CD14-positive monocyte (primary cell): Measurements from ENCODE around the gene SCRN1. TPM values are rescaled to one million over a fixed set of nuclear protein-coding genes. Genes with fewer than 3 reads are reported as not detected.

ENCODE experiments used
- DNase-seq, 3 donors: peaks; one replicate each; pipeline ENCODE4 v3.0.0-alpha.2; 2011 to 2022
- H2AFZ ChIP-seq: 2 replicates; pipeline ENCODE4 v1.6.0; 2012; ENCODE audit warnings: mild to moderate bottlenecking, low read depth, low read length, inconsistent platforms; ENCODE audit not compliant: insufficient read depth, poor library complexity, severe bottlenecking
- H3K27ac ChIP-seq, 2 donors: 1 replicate in 1 of 2; 2 replicates in 1 of 2; pipeline ENCODE4 v1.5.1; 2012 to 2013; ENCODE audit warnings: low read length in 2 of 2, control low read depth in 1 of 2, inconsistent platforms in 1 of 2, low read depth in 1 of 2, mild to moderate bottlenecking in 1 of 2
- H3K27me3 ChIP-seq, 2 donors: one replicate each; pipeline versions ENCODE4 v1.6.0 to v1.6.1; 2011 to 2013; ENCODE audit warnings: low read length in 2 of 2; ENCODE audit not compliant: control insufficient read depth in 2 of 2, insufficient read depth in 2 of 2
- H3K36me3 ChIP-seq, 2 donors: replicated peaks in 1 of 2; 1 replicate in 1 of 2; 2 replicates in 1 of 2; pipeline versions ENCODE4 v1.5.1 to v1.6.1; 2012 to 2013; ENCODE audit warnings: low read length in 2 of 2, control low read depth in 1 of 2, inconsistent platforms in 1 of 2, mild to moderate bottlenecking in 1 of 2; ENCODE audit not compliant: insufficient read depth in 2 of 2, control insufficient read depth in 1 of 2
- H3K4me1 ChIP-seq, 2 donors: 1 replicate in 1 of 2; 2 replicates in 1 of 2; pipeline versions ENCODE4 v1.5.1 to v1.6.1; 2012 to 2013; ENCODE audit warnings: low read length in 2 of 2, control low read depth in 1 of 2, inconsistent platforms in 1 of 2, mild to moderate bottlenecking in 1 of 2, moderate library complexity in 1 of 2; ENCODE audit not compliant: insufficient read depth in 2 of 2, control insufficient read depth in 1 of 2
- H3K4me2 ChIP-seq: replicated peaks from 2 replicates; pipeline ENCODE3; 2012; ENCODE audit warnings: low read length, moderate library complexity, mild to moderate bottlenecking; ENCODE audit not compliant: poor library complexity, severe bottlenecking; ENCODE audit errors: extremely low read depth
- H3K4me3 ChIP-seq, 3 experiments: fragments of 200-600 bp in 1 of 3; sonication (generic) in 1 of 3; replicated peaks in 1 of 3; 1 replicate in 2 of 3; 2 replicates in 1 of 3; pipeline ENCODE4 v1.5.1; 2011 to 2013; ENCODE audit warnings: low read length in 3 of 3, mild to moderate bottlenecking in 3 of 3, control low read depth in 2 of 3, low read depth in 2 of 3, inconsistent platforms in 1 of 3, moderate library complexity in 1 of 3
- H3K79me2 ChIP-seq: 2 replicates; pipeline ENCODE4 v1.6.0; 2012; ENCODE audit warnings: mild to moderate bottlenecking, control low read depth, inconsistent platforms, low read length, moderate library complexity; ENCODE audit not compliant: insufficient read depth
- H3K9ac ChIP-seq: 2 replicates; pipeline ENCODE4 v1.6.0; 2017; ENCODE audit warnings: low read length, mild to moderate bottlenecking; ENCODE audit not compliant: insufficient read depth, poor library complexity, severe bottlenecking
- H3K9me3 ChIP-seq, 2 donors: replicated peaks in 1 of 2; 1 replicate in 1 of 2; 2 replicates in 1 of 2; pipeline versions ENCODE4 v1.5.1 to v1.6.1; 2012 to 2013; ENCODE audit warnings: low read length in 2 of 2, control low read depth in 1 of 2; ENCODE audit not compliant: control insufficient read depth in 1 of 2, insufficient read depth in 1 of 2
- H4K20me1 ChIP-seq: 2 replicates; pipeline ENCODE4 v1.6.0; 2012; ENCODE audit warnings: mild to moderate bottlenecking, low read length, control low read depth, moderate library complexity; ENCODE audit not compliant: insufficient read depth
- H3K27ac Mint-ChIP-seq, 7 donors: one replicate each; pipeline ENCODE4 v1.8.0; 2020; ENCODE audit warnings: mild to moderate bottlenecking in 7 of 7, mixed read lengths in 7 of 7, moderate library complexity in 6 of 7, inconsistent platforms in 2 of 7
- H3K27me3 Mint-ChIP-seq, 3 donors: one replicate each; pipeline ENCODE4 v1.8.0; 2021 to 2022; ENCODE audit warnings: low read depth in 3 of 3, mild to moderate bottlenecking in 3 of 3, mixed read lengths in 3 of 3, moderate library complexity in 3 of 3, inconsistent platforms in 1 of 3
- H3K36me3 Mint-ChIP-seq, 2 donors: one replicate each; pipeline ENCODE4 v1.8.0; 2020; ENCODE audit warnings: mixed read lengths in 2 of 2, inconsistent platforms in 1 of 2, mild to moderate bottlenecking in 1 of 2
- H3K4me1 Mint-ChIP-seq: one replicate; pipeline ENCODE4 v1.8.0; 2020; ENCODE audit warnings: mild to moderate bottlenecking, mixed read lengths
- H3K4me3 Mint-ChIP-seq, 2 donors: one replicate each; pipeline ENCODE4 v1.8.0; 2020; ENCODE audit warnings: mild to moderate bottlenecking in 2 of 2, mixed read lengths in 2 of 2, moderate library complexity in 1 of 2
- H3K9me3 Mint-ChIP-seq, 7 donors: one replicate each; pipeline ENCODE4 v1.8.0; 2020 to 2022; ENCODE audit warnings: mixed read lengths in 7 of 7, mild to moderate bottlenecking in 6 of 7, moderate library complexity in 6 of 7, inconsistent platforms in 2 of 7
- CTCF ChIP-seq: fragments of 200-600 bp; IDR thresholded peaks from one replicate; pipeline ENCODE4 v1.8.0; 2022; ENCODE audit warnings: antibody characterized with exemption, mild to moderate bottlenecking
- WGBS: methylation state at CpG from one replicate; pipeline ENCODE4 v1.1.5; 2013; ENCODE audit warnings: missing lambda C conversion rate; ENCODE audit not compliant: insufficient coverage; 5-methylcytosine and 5-hydroxymethylcytosine counted together
- intact Hi-C, 2 donors: fragments of 100-400 bp; cut with micrococcal nuclease; formaldehyde crosslinking; loops; one replicate each; pipeline versions ENCODE4 v1.15.0 to v1.15.1; 2023
- polyA plus RNA-seq, 3 donors: library from polyadenylated mRNA; depleted of rRNA in 1 of 3; unstranded in 2 of 3; stranded (reverse) in 1 of 3; fragments of 300-500 nt in 2 of 3; fragments of >200 nt in 1 of 3; fragmentation: Illumina TruSeq in 2 of 3; gene quantifications; 1 replicate in 2 of 3; 2 replicates in 1 of 3; pipeline ENCODE4 v1.2.3, GENCODE V29; 2012 to 2021

SCRN1 gene
- polyA plus RNA-seq, 3 donors = 8.4 to 12.1 (median 8.6) TPM

- intact Hi-C loops = loop anchor here in 1 of 2 donors (10.0 kb wide), 1 partner anchor 179 kb away; no protein-coding TSS in a partner anchor
- H3K4me3 ChIP-seq = no peak overlapping the region
- WGBS = 80% methylated on average over 1 of the region's 3 CpGs
Measured at GRCh38 chr7:29885626-29886025, 104.0 kb downstream of the SCRN1 start.

More at GRCh38 chr7:29885626-29886025, 104.0 kb downstream of the SCRN1 start:
- peak overlapping the region in 1 of 2 donors; percentile 4 for H3K4me3 Mint-ChIP-seq
- H3K36me3 Mint-ChIP-seq = peaks cover 0 to 2% of the 10 kb centered on the region in 2 donors
- H3K27me3 ChIP-seq = peaks cover 4 to 20% of the 10 kb centered on the region in 2 donors
- H3K4me2 ChIP-seq = no peak overlapping the region
- no peak overlapping the region for H3K27ac ChIP-seq
- DNase-seq = no peak
- H3K4me1 ChIP-seq = peaks cover 0 to 2% of the 10 kb centered on the region in 2 donors
- peaks cover 23 to 28% (median 24%) of the 10 kb centered on the region in 3 donors for H3K27me3 Mint-ChIP-seq
- no peaks in the 10 kb centered on the region for H3K79me2 ChIP-seq
- H3K9me3 Mint-ChIP-seq = no peaks in the 10 kb centered on the region
- H4K20me1 ChIP-seq = no peaks in the 10 kb centered on the region
- no peak overlapping the region for H3K9ac ChIP-seq
- TF ChIP-seq CTCF = no peak
- no peaks in the 10 kb centered on the region for H3K36me3 ChIP-seq
- no peaks in the 10 kb centered on the region for H3K9me3 ChIP-seq
- no peak overlapping the region for H2AFZ ChIP-seq
- H3K4me1 Mint-ChIP-seq = peaks cover 8% of the 10 kb centered on the region
- H3K27ac Mint-ChIP-seq = peak overlapping the region in 1 of 7 donors; percentile 31
